Activated CD4-positive, alpha-beta T cell treated with anti-CD3 and anti-CD28 coated beads for 36 hours (primary cell): ENCODE measurements around the gene TIMM29. TPM values are rescaled to one million over a fixed set of nuclear protein-coding genes. Genes with fewer than 3 reads are reported as not detected.

Source experiments
- ATAC-seq: fragments of 200-7000 bp; cut with Tn5 transposase; one replicate; pipeline ENCODE4 v1.10.0; 2021; ENCODE audit warnings: mild to moderate bottlenecking, moderate library complexity
- CTCF ChIA-PET: fragments of 350-600 bp; sonication (Branson Sonifier 250); formaldehyde crosslinking; loops from one replicate; lab custom pipeline; 2021; ENCODE audit warnings: antibody characterized with exemption; lab: Charles Lee
- POLR2A ChIA-PET: fragments of 350-600 bp; sonication (Branson Sonifier 250); formaldehyde crosslinking; loops from one replicate; lab custom pipeline; 2021; ENCODE audit warnings: antibody characterized with exemption, inconsistent platforms; lab: Charles Lee
- DNase-seq: peaks from one replicate; pipeline ENCODE4 v3.0.0-alpha.2; 2020
- H3K27ac Mint-ChIP-seq: one replicate; pipeline ENCODE4 v1.8.0; 2021; ENCODE audit warnings: mixed read lengths
- H3K27me3 Mint-ChIP-seq: one replicate; pipeline ENCODE4 v1.8.0; 2021; ENCODE audit warnings: mixed read lengths
- H3K36me3 Mint-ChIP-seq: one replicate; pipeline ENCODE4 v1.8.0; 2021; ENCODE audit warnings: low read depth, mixed read lengths
- H3K4me1 Mint-ChIP-seq: one replicate; pipeline ENCODE4 v1.8.0; 2021; ENCODE audit warnings: mixed read lengths
- H3K4me3 Mint-ChIP-seq: one replicate; pipeline ENCODE4 v1.8.0; 2021; ENCODE audit warnings: mild to moderate bottlenecking, moderate library complexity, mixed read lengths
- H3K9me3 Mint-ChIP-seq: one replicate; pipeline ENCODE4 v1.8.0; 2021; ENCODE audit warnings: low read depth, mixed read lengths
- intact Hi-C, 2 experiments: fragments of 100-400 bp; cut with DNase I in 1 of 2; cut with micrococcal nuclease in 1 of 2; formaldehyde crosslinking; loops; one replicate each; pipeline versions ENCODE4 v1.14.2 to v1.15.1; 2022 to 2024; cut with DNase I, micrococcal nuclease
- total RNA-seq, 2 experiments: library from RNA; stranded (reverse); gene quantifications; one replicate each; pipeline ENCODE4 v1.2.3, GENCODE V29; 2021

Gene TIMM29
- total RNA-seq, 2 experiments from 2014 or later: 8.6 to 15.5 TPM

DNA sequence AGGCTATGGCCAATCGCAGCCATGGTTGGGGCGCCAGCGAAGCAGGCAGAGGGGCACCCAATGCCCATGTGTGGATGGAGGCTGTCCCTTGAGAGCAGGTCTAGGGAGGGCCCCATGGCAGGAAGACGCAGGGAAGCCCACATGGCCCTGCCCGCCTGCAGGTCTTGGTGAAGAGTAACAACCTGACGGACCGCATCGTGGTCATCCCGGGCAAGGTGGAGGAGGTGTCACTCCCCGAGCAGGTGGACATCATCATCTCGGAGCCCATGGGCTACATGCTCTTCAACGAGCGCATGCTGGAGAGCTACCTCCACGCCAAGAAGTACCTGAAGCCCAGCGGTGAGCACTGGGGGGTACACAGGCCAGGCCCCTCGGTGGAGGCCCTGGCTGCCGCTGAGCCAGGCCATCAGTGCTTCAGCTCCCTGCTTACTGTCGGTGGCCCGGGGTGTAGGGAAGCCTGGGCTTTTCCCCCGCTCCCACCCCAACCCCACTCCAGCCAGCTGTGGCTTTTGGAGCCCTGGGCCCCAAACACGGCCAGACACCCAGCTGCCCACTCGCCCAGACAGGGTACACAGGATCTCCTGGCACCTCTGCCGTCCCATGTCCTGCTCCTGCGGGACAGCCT, 14.8 kb upstream of the TIMM29 start:
- CTCF ChIA-PET: no interaction called here
- DNase-seq (no peak), ATAC-seq (no peak)
- Mint-ChIP-seq H3K9me3 (no peaks in the 10 kb centered on the region), H3K4me3 (no peak overlapping the region), H3K27ac (no peak overlapping the region), H3K36me3 (peaks cover 9% of the 10 kb centered on the region), H3K4me1 (no peaks in the 10 kb centered on the region), H3K27me3 (no peaks in the 10 kb centered on the region)
- intact Hi-C loops: no loop called here
- POLR2A ChIA-PET: no interaction called here

DNA sequence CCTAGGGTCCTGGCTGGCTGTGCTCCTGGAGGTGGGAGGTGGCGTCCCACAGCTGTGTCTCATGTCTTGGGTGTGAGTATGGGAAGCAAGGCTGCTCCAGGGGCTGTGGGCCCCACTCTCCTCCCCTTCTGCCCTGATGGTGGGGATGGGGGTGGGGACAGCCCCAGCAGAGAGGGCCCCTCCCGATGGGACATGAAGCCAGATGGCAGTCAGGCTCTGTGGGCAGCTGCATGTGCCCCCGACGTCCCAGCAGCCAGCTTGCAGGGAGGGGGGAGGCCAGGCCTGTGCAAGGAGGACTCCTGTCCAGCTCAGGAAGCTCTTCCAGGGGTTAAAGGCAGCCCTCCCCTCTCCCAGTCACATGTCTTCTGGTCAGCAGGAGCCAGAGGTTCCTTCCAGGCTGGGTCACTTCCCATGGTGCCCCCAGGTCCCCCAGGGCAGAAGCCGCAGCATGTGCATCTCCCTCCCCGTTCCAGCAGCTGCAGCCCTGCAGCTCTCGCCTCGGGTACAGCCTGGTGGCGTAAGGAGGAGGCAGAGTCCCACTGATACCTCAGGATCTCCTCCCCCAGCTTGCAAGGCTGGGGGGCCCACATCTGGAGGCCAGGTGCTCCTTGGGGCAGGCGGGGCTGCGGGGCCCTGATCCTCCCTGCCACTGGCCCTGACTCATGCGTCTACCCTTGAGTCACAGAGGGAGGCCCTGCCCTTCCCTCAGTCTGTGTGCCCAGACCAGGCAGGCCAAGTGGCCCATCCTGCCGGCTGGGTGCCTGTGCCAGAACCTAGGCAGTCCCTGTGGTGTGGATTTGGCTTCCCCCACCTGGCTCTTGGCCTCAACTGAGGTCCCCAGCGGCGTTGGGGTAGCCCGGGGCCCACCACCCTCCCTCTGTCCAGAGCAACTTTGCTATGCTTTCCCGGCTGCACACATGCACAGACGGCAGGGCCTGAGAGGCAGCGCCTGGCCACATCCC, 13.2 kb upstream of the TIMM29 start:
- no peak overlapping the region for H3K27ac Mint-ChIP-seq
- DNase-seq (no peak), ATAC-seq (peak; percentile 53)
- no peak overlapping the region for H3K4me3 Mint-ChIP-seq
- no peaks in the 10 kb centered on the region for H3K9me3 Mint-ChIP-seq
- intact Hi-C loops: no loop called here
- CTCF ChIA-PET: interaction anchor here (0.6 kb wide), 1 partner anchor 14 kb away, joined by 3 read pairs; no protein-coding TSS in a partner anchor
- H3K27me3 Mint-ChIP-seq: no peaks in the 10 kb centered on the region
- no peaks in the 10 kb centered on the region for H3K4me1 Mint-ChIP-seq
- peaks cover 8% of the 10 kb centered on the region for H3K36me3 Mint-ChIP-seq
- POLR2A ChIA-PET: interaction anchor here (0.6 kb wide), 1 partner anchor 299 kb away, joined by 5 read pairs; no protein-coding TSS in a partner anchor

GRCh38 chr19:10916602-10917001, 12.0 kb upstream of the TIMM29 start:
- ChIA-PET POLR2A (interaction anchor here (0.9 to 1.1 kb wide), 2 partner anchors 20 to 35 kb away, joined by 3 read pairs; no protein-coding TSS in a partner anchor), CTCF (no interaction called here)
- Mint-ChIP-seq H3K36me3 (peaks cover 10% of the 10 kb centered on the region), H3K4me3 (no peak overlapping the region), H3K9me3 (no peaks in the 10 kb centered on the region), H3K4me1 (no peaks in the 10 kb centered on the region), H3K27me3 (no peaks in the 10 kb centered on the region), H3K27ac (no peak overlapping the region)
- ATAC-seq (no peak), DNase-seq (no peak)
- intact Hi-C loops: no loop called here

GRCh38 chr19:10918359-10918758, 10.3 kb upstream of the TIMM29 start:
- intact Hi-C loops: no loop called here
- ChIA-PET CTCF (interaction anchor here (0.6 to 1.8 kb wide), 5 partner anchors 9 to 385 kb away, joined by 3 to 8 read pairs (median 3); no protein-coding TSS in a partner anchor), POLR2A (interaction anchor here (0.6 kb wide), 1 partner anchor 234 kb away, joined by 3 read pairs; no protein-coding TSS in a partner anchor)
- Mint-ChIP-seq H3K4me3 (no peak overlapping the region), H3K27me3 (no peaks in the 10 kb centered on the region), H3K36me3 (peaks cover 6% of the 10 kb centered on the region), H3K27ac (no peak overlapping the region), H3K9me3 (no peaks in the 10 kb centered on the region), H3K4me1 (no peaks in the 10 kb centered on the region)
- ATAC-seq (no peak), DNase-seq (no peak)

GRCh38 chr19:10919352-10920287, 9.0 kb upstream of the TIMM29 start:
- DNase-seq: no peak
- ChIA-PET CTCF (interaction anchor here (0.7 to 1.8 kb wide), 2 partner anchors 16 to 17 kb away, joined by 3 to 8 read pairs; no protein-coding TSS in a partner anchor), POLR2A (no interaction called here)
- no peak overlapping the region for H3K4me3 Mint-ChIP-seq
- H3K4me1 Mint-ChIP-seq: no peaks in the 10 kb centered on the region
- intact Hi-C loops: no loop called here
- H3K27ac Mint-ChIP-seq: no peak overlapping the region
- H3K27me3 Mint-ChIP-seq: no peaks in the 10 kb centered on the region
- H3K36me3 Mint-ChIP-seq: peaks cover 6% of the 10 kb centered on the region
- no peak for ATAC-seq
- no peaks in the 10 kb centered on the region for H3K9me3 Mint-ChIP-seq

- peaks cover 6% of the 10 kb centered on the region for H3K36me3 Mint-ChIP-seq
- ATAC-seq (no peak), DNase-seq (no peak)
- no peaks in the 10 kb centered on the region for H3K9me3 Mint-ChIP-seq
- no peaks in the 10 kb centered on the region for H3K27me3 Mint-ChIP-seq
- intact Hi-C loops: no loop called here
- ChIA-PET CTCF (interaction anchor here (0.7 kb wide), 1 partner anchor 17 kb away, joined by 3 read pairs; no protein-coding TSS in a partner anchor), POLR2A (no interaction called here)
- H3K4me3 Mint-ChIP-seq: no peak overlapping the region
- no peaks in the 10 kb centered on the region for H3K4me1 Mint-ChIP-seq
- H3K27ac Mint-ChIP-seq: no peak overlapping the region
Measured at GRCh38 chr19:10920288-10920655, 8.3 kb upstream of the TIMM29 start.

- no peak overlapping the region for H3K4me3 Mint-ChIP-seq
- no peak for DNase-seq
- ATAC-seq: no peak
- H3K27me3 Mint-ChIP-seq: no peaks in the 10 kb centered on the region
- no peaks in the 10 kb centered on the region for H3K9me3 Mint-ChIP-seq
- intact Hi-C loops: no loop called here
- H3K27ac Mint-ChIP-seq: no peak overlapping the region
- no peaks in the 10 kb centered on the region for H3K4me1 Mint-ChIP-seq
- POLR2A ChIA-PET: no interaction called here
- CTCF ChIA-PET: interaction anchor here (0.7 kb wide), 1 partner anchor 17 kb away, joined by 3 read pairs; no protein-coding TSS in a partner anchor
- peaks cover 6% of the 10 kb centered on the region for H3K36me3 Mint-ChIP-seq
Measured at GRCh38 chr19:10920781-10921180, 7.8 kb upstream of the TIMM29 start.

DNA sequence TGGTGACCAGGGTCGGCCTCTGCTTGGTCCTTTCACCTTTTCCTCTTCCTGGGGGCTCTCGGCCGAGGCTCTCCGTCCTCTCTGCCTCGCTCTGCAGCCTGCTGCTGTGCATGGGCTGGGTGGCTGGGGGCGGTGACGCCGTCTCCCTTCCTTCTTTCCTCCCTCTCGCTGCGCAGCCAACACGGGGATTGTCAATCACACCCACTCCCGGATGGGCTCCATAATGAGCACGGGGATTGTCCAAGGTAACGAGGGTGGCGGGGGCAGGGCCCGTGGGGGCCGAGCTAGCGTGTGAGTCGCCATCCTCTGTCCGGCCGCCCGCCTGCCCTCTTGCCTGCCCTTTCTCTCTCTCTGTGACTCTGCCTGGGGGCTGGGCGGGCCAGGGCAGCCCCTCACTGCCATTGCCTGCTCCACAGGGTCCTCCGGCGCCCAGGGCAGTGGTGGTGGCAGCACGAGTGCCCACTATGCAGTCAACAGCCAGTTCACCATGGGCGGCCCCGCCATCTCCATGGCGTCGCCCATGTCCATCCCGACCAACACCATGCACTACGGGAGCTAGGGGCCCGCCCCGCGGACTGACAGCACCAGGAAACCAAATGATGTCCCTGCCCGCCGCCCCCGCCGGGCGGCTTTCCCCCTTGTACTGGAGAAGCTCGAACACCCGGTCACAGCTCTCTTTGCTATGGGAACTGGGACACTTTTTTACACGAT, 7.3 kb upstream of the TIMM29 start:
- DNase-seq (no peak), ATAC-seq (no peak)
- POLR2A ChIA-PET: interaction anchor here (1.3 kb wide), 1 partner anchor 29 kb away, joined by 3 read pairs; no protein-coding TSS in a partner anchor
- intact Hi-C loops: no loop called here
- Mint-ChIP-seq H3K36me3 (peaks cover 6% of the 10 kb centered on the region), H3K4me1 (no peaks in the 10 kb centered on the region), H3K27ac (no peak overlapping the region), H3K4me3 (no peak overlapping the region), H3K9me3 (no peaks in the 10 kb centered on the region), H3K27me3 (no peaks in the 10 kb centered on the region)
- CTCF ChIA-PET: no interaction called here

- intact Hi-C loops: no loop called here
- CTCF ChIA-PET: interaction anchor here (0.7 kb wide), 1 partner anchor 57 kb away, joined by 3 read pairs; no protein-coding TSS in a partner anchor
- ATAC-seq (no peak), DNase-seq (no peak)
- H3K4me3 Mint-ChIP-seq: no peak overlapping the region
- H3K27me3 Mint-ChIP-seq: no peaks in the 10 kb centered on the region
- peaks cover 6% of the 10 kb centered on the region for H3K36me3 Mint-ChIP-seq
- no peak overlapping the region for H3K27ac Mint-ChIP-seq
- POLR2A ChIA-PET: interaction anchor here (1.3 kb wide), 1 partner anchor 29 kb away, joined by 3 read pairs; no protein-coding TSS in a partner anchor
- no peaks in the 10 kb centered on the region for H3K9me3 Mint-ChIP-seq
- H3K4me1 Mint-ChIP-seq: no peaks in the 10 kb centered on the region
Measured at GRCh38 chr19:10921910-10922637, 6.5 kb upstream of the TIMM29 start.

GRCh38 chr19:10922638-10923014, 6.0 kb upstream of the TIMM29 start:
- H3K9me3 Mint-ChIP-seq: no peaks in the 10 kb centered on the region
- no peak overlapping the region for H3K27ac Mint-ChIP-seq
- peaks cover 6% of the 10 kb centered on the region for H3K36me3 Mint-ChIP-seq
- no peaks in the 10 kb centered on the region for H3K27me3 Mint-ChIP-seq
- POLR2A ChIA-PET: interaction anchor here (1.3 kb wide), 1 partner anchor 28 kb away, joined by 3 read pairs; no protein-coding TSS in a partner anchor
- peaks cover 4% of the 10 kb centered on the region for H3K4me1 Mint-ChIP-seq
- CTCF ChIA-PET: interaction anchor here (0.7 kb wide), 1 partner anchor 58 kb away, joined by 3 read pairs; no protein-coding TSS in a partner anchor
- no peak overlapping the region for H3K4me3 Mint-ChIP-seq
- DNase-seq (no peak), ATAC-seq (no peak)
- intact Hi-C loops: no loop called here
